GM21423 (cell line): Measurements from ENCODE around the gene ANKRD44.
"Not testable (repeated sequence)": the region's sequence is repeated elsewhere in the genome, so short reads cannot be mapped to it uniquely, and the experiment has no call there.

Experiments used
- ATAC-seq: cut with Tn5 transposase; IDR thresholded peaks from one replicate; pipeline ENCODE4 v1.9.1; 2021; ENCODE audit warnings: mild to moderate bottlenecking, moderate library complexity; ENCODE audit not compliant: unreplicated experiment

ANKRD44 gene

GRCh38 chr2:197085665-197086064, 224.9 kb downstream of the ANKRD44 start:
- ATAC-seq, result no peak

- no peak for ATAC-seq
These were observed 229.3 kb downstream of the ANKRD44 start for GRCh38 chr2:197081294-197081693.

GRCh38 chr2:197080578-197081216, 229.9 kb downstream of the ANKRD44 start:
- no peak for ATAC-seq

GRCh38 chr2:197079832-197080555, 230.6 kb downstream of the ANKRD44 start:
- no peak for ATAC-seq

DNA sequence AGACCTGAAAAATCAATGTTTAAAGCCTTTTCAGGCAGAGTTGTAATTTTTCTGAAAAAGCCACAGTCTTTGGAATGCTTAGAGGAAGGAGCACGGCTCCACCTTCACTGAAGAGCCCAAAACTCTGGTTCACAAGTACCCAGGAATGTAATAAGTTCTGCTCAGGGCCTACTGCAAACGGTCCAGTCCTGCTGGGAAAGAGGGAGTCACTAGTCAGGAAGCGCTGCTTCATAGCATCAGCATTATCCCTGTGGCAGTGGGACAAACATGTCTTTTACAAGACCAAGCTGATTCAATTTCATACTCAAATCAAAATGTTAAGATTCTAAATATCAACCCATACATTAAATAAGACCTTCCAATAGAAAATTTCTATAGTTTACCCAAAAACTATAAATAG, 231.2 kb downstream of the ANKRD44 start:
- no peak for ATAC-seq

GRCh38 chr2:197078535-197078934, 232.0 kb downstream of the ANKRD44 start:
- no peak for ATAC-seq

GRCh38 chr2:197077336-197077735, 233.2 kb downstream of the ANKRD44 start:
- ATAC-seq, result no peak

GRCh38 chr2:197076652-197077051, 233.9 kb downstream of the ANKRD44 start:
- ATAC-seq, result no peak

GRCh38 chr2:197075754-197076337, 234.7 kb downstream of the ANKRD44 start:
- no peak for ATAC-seq

DNA sequence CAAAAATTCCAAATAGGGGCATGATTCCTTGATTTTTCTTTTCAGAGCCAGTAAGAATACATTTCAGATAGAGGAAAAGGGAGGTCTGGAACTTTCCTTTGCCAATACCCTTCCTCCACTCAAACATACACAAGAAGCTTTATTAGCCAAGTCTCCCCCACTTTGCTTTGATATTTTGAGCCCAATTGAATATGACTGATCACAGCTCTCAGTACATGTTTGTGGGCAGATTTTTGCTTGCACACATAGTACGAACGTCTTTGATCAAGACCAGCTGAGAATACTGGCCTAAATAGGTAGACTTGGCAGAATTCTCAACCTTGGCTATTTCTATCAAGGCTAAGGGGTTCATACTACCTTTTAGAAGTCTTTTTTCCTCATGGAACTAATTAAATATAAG, 235.3 kb downstream of the ANKRD44 start:
- ATAC-seq, result no peak

DNA sequence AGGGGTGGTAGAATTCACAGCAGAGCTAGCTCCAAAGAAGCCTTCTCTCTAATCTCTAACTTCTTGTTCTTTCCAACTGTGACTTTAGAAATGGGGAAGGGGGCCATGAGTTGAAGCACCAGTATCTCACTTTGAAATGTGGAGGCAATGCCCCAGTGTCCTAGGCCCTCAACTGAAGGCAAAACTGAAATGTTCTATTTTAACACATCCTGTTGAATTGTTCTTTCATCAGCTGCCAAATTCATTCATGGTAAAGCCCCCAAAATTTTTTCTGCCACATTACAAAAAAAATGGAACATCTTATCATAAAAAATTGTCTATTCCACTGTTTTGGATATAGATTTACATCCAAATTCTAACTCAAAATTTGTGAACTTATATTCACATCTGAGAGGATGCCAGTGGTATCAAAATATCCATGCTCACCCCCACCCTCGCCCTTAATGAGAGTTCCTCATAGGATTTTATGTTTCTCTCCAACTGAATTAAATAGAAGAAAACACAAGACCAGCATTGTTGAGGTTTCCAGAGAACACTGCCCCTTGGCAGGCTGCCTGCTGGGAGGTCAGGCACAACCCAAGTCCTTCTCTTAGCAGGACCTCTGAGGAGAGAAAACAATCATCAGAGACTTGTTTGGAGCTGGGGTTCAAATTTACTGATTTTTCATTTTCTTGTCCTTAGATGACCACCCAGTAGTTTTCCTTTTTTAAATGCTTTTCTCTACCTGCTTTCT, 236.7 kb downstream of the ANKRD44 start:
- ATAC-seq, result no peak

- no peak for ATAC-seq
These were observed 237.3 kb downstream of the ANKRD44 start for GRCh38 chr2:197073270-197073669.

DNA sequence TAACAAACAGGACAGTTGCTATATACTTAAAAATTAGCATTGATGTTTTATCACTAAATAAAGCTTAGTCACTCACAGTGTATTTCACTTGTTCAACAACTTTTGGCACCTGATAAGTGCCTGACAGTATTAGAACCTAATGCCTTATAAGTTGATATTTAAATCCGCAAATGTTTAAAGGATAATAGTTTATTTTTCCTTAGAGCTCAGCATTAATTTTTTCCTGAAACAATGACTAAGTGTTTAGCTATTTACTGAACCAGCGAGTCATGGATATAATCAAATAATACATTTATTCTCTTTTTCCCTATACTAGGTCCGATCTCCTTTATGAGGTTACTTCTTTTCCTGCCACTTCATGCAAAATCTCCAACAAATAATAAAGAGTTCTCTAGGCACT, 238.0 kb downstream of the ANKRD44 start:
- ATAC-seq, result no peak

DNA sequence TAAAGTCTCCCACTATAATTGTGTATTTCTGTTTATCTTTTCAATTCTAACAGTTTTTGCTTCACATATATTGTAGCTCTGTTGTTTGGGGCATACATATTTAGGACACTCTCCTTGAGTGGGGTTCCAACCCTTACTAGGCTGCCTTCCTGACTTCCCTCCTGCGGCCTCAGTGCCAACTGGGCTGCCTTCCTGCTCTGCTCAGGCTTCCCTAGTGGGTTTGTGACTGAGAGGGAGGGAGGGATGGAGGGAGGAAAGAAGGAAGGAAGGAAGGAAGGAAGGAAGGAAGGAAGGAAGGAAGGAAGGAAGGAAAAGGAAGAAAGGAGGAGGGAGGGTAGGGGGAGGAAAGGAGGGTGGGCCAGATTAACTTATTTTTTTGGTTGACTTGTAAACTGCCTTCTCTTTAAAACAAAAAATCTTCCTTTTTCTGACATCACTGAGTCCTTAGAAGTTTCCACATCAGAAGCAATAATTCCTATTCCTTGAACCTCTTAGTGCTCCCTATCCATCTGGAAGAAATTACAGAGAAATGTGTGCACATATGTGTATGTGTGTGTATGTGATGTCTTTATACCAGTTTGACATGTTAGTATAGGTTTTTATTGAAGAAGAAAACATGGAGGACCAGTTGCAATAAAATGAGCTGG, 238.7 kb downstream of the ANKRD44 start:
- no peak for ATAC-seq

DNA sequence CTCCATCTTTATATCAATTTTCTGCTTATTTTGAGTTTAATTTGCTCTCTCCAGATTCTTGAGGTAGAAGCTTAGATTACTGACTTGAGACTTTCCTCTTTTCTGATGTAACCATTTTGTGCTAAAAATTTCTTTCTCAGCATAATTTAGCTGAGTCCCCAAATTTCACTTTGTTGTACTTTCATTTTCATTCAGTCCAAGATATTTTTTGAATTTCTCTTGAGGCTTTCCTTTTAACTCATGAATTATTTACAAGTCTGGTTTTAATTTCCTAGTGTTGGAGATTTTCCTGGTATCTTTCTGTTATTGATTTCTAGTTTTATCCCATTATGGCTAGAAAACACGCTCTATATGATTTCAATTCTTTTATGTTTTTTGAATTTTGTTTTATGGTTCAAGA, 239.4 kb downstream of the ANKRD44 start:
- ATAC-seq, result no peak

DNA sequence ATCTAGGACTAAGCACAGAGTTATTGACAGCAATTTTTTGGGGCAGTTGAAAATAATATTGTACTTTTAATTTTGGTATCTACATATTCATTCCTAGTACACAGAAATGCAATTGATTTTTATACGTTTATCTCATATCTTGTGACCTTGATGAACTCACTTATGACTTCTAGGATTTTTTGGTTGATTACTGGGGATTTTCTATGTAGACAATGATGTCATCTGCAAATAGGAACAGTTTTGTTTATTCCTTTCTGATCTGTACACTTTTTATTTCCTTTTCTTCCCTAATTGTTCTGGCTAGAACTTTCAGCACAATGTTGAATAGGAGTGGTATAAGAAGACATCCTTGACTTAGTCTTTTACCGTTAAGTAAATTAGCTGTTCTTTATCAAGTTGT, 240.6 kb downstream of the ANKRD44 start:
- ATAC-seq, result no peak

- not testable (repeated sequence) for ATAC-seq
These were observed 248.0 kb downstream of the ANKRD44 start for GRCh38 chr2:197062574-197062973.

DNA sequence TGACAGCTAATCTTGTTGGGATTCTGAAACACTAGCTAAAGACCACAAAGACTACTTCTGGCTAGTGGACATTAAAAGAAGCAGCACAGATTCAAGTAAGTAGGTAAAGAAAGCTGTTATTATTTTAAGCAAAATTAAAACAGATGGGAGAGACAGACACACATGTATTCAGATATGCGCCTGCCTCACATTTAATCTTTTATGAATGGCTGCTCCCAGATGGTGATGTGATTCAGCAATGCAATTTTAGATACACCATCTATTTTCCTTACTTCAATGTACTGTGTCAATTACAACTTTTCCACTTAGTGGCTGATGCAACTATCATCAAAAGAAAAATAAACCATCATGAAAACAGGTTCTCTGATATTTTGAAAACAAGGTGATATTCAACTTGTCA, 251.1 kb downstream of the ANKRD44 start:
- ATAC-seq, result no peak

- no peak for ATAC-seq
These were observed 251.7 kb downstream of the ANKRD44 start for GRCh38 chr2:197058777-197059300.

- no peak for ATAC-seq
These were observed 252.6 kb downstream of the ANKRD44 start for GRCh38 chr2:197057959-197058358.

DNA sequence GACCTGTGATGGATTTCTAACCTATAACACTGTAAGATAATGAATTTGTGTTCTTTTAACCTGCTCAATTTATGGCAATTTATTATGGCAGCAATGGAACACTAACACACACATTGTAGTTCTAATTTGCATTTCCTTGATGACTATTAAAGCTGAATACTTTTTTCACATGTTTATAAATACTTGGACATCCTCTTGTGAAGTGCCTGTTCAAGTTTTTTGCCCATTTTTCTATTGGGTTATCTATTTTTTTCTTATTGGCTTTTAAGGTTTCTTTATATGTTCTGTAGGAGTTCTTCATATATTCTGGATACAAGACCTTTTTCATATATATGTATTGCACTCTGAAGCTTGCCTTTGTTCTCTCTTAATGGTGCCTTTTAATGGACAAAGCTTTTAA, 255.5 kb downstream of the ANKRD44 start:
- ATAC-seq, result no peak
